K562 (cell line): Measurements from ENCODE around the gene MTHFSD. TPM values are rescaled to one million over a fixed set of nuclear protein-coding genes. Genes with fewer than 3 reads are reported as not detected.
"Not testable (repeated sequence)": the region's sequence is repeated elsewhere in the genome, so short reads cannot be mapped to it uniquely, and the experiment has no call there.

Experiments
- ATAC-seq: fragments of 200-7000 bp; cut with Tn5 transposase; 3 replicates; pipeline ENCODE4 v1.9.1; 2020; ENCODE audit warnings: moderate library complexity
- BruUV-seq: library from RNA; stranded (reverse); fragments of 400-500 nt; replicated peaks from 2 replicates; lab custom pipeline; 2021; lab: Mats Ljungman, UMichigan
- CTCF ChIA-PET: fragments of 300-600 bp; formaldehyde crosslinking; extraction: SDS; loops from one replicate; lab custom pipeline; 2021; ENCODE audit warnings: low intra/inter-chr PET ratio; lab: Yijun Ruan, JAX
- POLR2A ChIA-PET: fragments of 300-600, 350-650 bp; sonication (Branson Sonifier 250); formaldehyde crosslinking; extraction: SDS; loops from one replicate; lab custom pipeline; 2021; ENCODE audit warnings: antibody characterized with exemption, inconsistent platforms; lab: Yijun Ruan, JAX
- DNase-seq, 4 experiments: peaks; one replicate each; pipeline versions ENCODE4 v3.0.0 to v3.0.0-alpha.2; 2011 to 2018; ENCODE audit warnings: low spot score in 3 of 4, mixed read lengths in 3 of 4; ENCODE audit errors: extremely low read depth in 1 of 4
- FAIRE-seq: peaks from 2 replicates; lab custom pipeline; 2011; peaks lifted over from hg19 to GRCh38; lab: Jason Lieb, UNC
- H2AFZ ChIP-seq: 2 replicates; pipeline ENCODE4 v1.6.0; 2011; ENCODE audit warnings: low read depth, low read length, control low read depth, inconsistent platforms
- H3K27ac ChIP-seq: fragments of 200-600 bp; 3 replicates; pipeline ENCODE4 v1.8.0; 2011; ENCODE audit warnings: low read depth, mild to moderate bottlenecking, control low read depth, inconsistent platforms, low read length, moderate library complexity, mixed read lengths; ENCODE audit errors: extremely low read depth
- H3K27me3 ChIP-seq, 2 experiments: fragments of 300-600 bp in 1 of 2; 2 replicates in 1 of 2; 3 replicates in 1 of 2; pipeline versions ENCODE4 v1.6.0 to v1.8.0; 2011; ENCODE audit warnings: inconsistent platforms in 2 of 2, low read length in 2 of 2, mild to moderate bottlenecking in 1 of 2, mixed read lengths in 1 of 2, moderate library complexity in 1 of 2; ENCODE audit not compliant: control insufficient read depth in 2 of 2, insufficient read depth in 2 of 2
- H3K36me3 ChIP-seq: fragments of 300-600 bp; 3 replicates; pipeline ENCODE4 v1.8.0; 2011; ENCODE audit warnings: mild to moderate bottlenecking, low read length, inconsistent platforms; ENCODE audit not compliant: control insufficient read depth, insufficient read depth
- H3K4me1 ChIP-seq, 2 experiments: fragments of 200-600 bp in 1 of 2; replicated peaks in 1 of 2; 2 replicates in 1 of 2; 3 replicates in 1 of 2; pipeline versions ENCODE4 v1.5.1 to v1.8.0; 2011; ENCODE audit warnings: inconsistent platforms in 2 of 2, low read length in 2 of 2, mild to moderate bottlenecking in 1 of 2, mixed read lengths in 1 of 2, moderate library complexity in 1 of 2; ENCODE audit not compliant: control insufficient read depth in 2 of 2, insufficient read depth in 2 of 2
- H3K4me2 ChIP-seq: 2 replicates; pipeline ENCODE4 v1.6.1; 2011; ENCODE audit warnings: low read length, control low read depth, inconsistent platforms, mixed read lengths; ENCODE audit not compliant: insufficient read depth
- H3K4me3 ChIP-seq: fragments of 200-600 bp; sonication (generic), shearing (Covaris generic); 2 replicates; pipeline ENCODE4 v1.5.1; 2016; ENCODE audit warnings: control low read depth, inconsistent platforms
- H3K79me2 ChIP-seq: fragments of 200-600 bp; 3 replicates; pipeline ENCODE4 v1.8.0; 2011; ENCODE audit warnings: low read length, inconsistent platforms; ENCODE audit not compliant: control insufficient read depth, insufficient read depth
- H3K9ac ChIP-seq, 2 experiments: 2 replicates each; pipeline versions ENCODE4 v1.6.0 to v1.6.1; 2011; ENCODE audit warnings: low read depth in 2 of 2, low read length in 2 of 2, control low read depth in 1 of 2, inconsistent platforms in 1 of 2, mild to moderate bottlenecking in 1 of 2, mixed read lengths in 1 of 2; ENCODE audit not compliant: insufficient read depth in 1 of 2
- H3K9me1 ChIP-seq: one replicate; pipeline ENCODE4 v1.6.0; 2011; ENCODE audit warnings: inconsistent platforms, mild to moderate bottlenecking, low read length, moderate library complexity; ENCODE audit not compliant: control insufficient read depth, insufficient read depth
- H3K9me3 ChIP-seq: replicated peaks from 2 replicates; pipeline ENCODE4 v1.5.1; 2011; ENCODE audit warnings: low read depth, low read length, inconsistent platforms; ENCODE audit not compliant: control insufficient read depth, insufficient read depth
- H4K20me1 ChIP-seq: replicated peaks from 2 replicates; pipeline ENCODE4 v1.6.1; 2011; ENCODE audit warnings: low read length, inconsistent platforms, mixed read lengths; ENCODE audit not compliant: control insufficient read depth, insufficient read depth
- MYNN ChIP-seq, 2 experiments: sonication (generic); formaldehyde crosslinking in 1 of 2; IDR thresholded peaks; 2 replicates each; pipeline versions ENCODE4 v1.5.0 to v1.6.1; 2016 to 2020; ENCODE audit warnings: antibody characterized with exemption in 1 of 2, missing genetic modification reagents in 1 of 2
- PHB ChIP-seq: fragments of 250-450 bp; sonication (Bioruptor Pico); IDR thresholded peaks from 2 replicates; pipeline ENCODE4 v1.5.0; 2021
- UBTF ChIP-seq, 2 experiments: IDR thresholded peaks; 2 replicates each; pipeline ENCODE4 v1.6.1; 2012; ENCODE audit warnings: improper control_type of control experiment in 2 of 2, low read depth in 2 of 2, low read length in 2 of 2, borderline replicate concordance in 1 of 2
- WGBS: fragments of 100-300 bp; shearing (Covaris generic); methylation state at CpG from one replicate; pipeline ENCODE4 v1.1.6; 2016; ENCODE audit warnings: low coverage, mixed read lengths; ENCODE audit not compliant: insufficient coverage; ENCODE audit errors: missing lambda C conversion rate; 5-methylcytosine and 5-hydroxymethylcytosine counted together
- in situ Hi-C: fragments of 300-500 bp; cut with MboI; formaldehyde crosslinking; loops from 4 replicates; pipeline ENCODE4 v1.15.0; 2018; ENCODE audit warnings: inconsistent platforms, mixed read lengths
- intact Hi-C: fragments of 100-400 bp; cut with micrococcal nuclease; formaldehyde crosslinking; loops from 2 replicates; pipeline ENCODE4 v1.14.2; 2022
- polyA plus RNA-seq, 8 experiments: library from polyadenylated mRNA; depleted of rRNA in 4 of 8; stranded (reverse) in 5 of 8; unstranded in 3 of 8; fragments of >200 nt; fragmentation: Nextera tagmentation in 2 of 8; fragmentation: Illumina TruSeq in 1 of 8; extraction: Ambion mirVana in 2 of 8; extraction: Trizol in 1 of 8; gene quantifications; 2 replicates each; pipeline versions ENCODE4 v1.2.1 to v1.2.3, GENCODE V29; 2011 to 2014; ENCODE audit warnings: inconsistent platforms in 1 of 8, missing spikeins in 1 of 8
- total RNA-seq, 7 experiments: library from RNA; depleted of rRNA in 6 of 7; stranded (reverse); fragments of >200 nt in 6 of 7; fragmentation: Illumina TruSeq in 2 of 7; extraction: Trizol in 2 of 7; gene quantifications; 2 replicates each; pipeline versions ENCODE4 v1.2.1 to v1.2.3, GENCODE V29; 2011 to 2021; ENCODE audit warnings: low replicate concordance in 1 of 7

Gene MTHFSD
- total and polyA plus RNA-seq, 9 of the 15 experiments (the other 6 are each of a cell fraction or from before 2014, with no cell fraction given): 3.2 to 20.2 (median 12.0) TPM

GRCh38 chr16:86590501-86591144 lies 35.6 kb upstream of the MTHFSD start (continued):
- TF ChIP-seq MYNN (IDR thresholded peaks at IDR 0.05) (no peak), MYNN (CRISPR knock-in tag; IDR thresholded peaks at IDR 0.05) (no peak), PHB (CRISPR knock-in tag) (no peak), UBTF (IDR thresholded peaks at IDR 0.05; ENCODE audit: borderline replicate concordance in 1 of 2, low read depth in 2 of 2, low read length in 2 of 2) (no peak)

GRCh38 chr16:86587955-86588354 lies 32.9 kb upstream of the MTHFSD start:
- H3K27ac ChIP-seq, H3K9ac ChIP-seq, DNase-seq, H3K9me3 ChIP-seq, H3K4me2 ChIP-seq, ATAC-seq, FAIRE-seq, H3K36me3 ChIP-seq, H3K4me1 ChIP-seq, H2AFZ ChIP-seq, POLR2A ChIA-PET, H4K20me1 ChIP-seq, H3K79me2 ChIP-seq, H3K4me3 ChIP-seq, H3K9me1 ChIP-seq, BruUV-seq, CTCF ChIA-PET, in situ Hi-C loops, intact Hi-C loops: not testable (repeated sequence)
- peaks cover 2 to 19% of the 10 kb centered on the region in 2 experiments; a peak in 3 of 5 replicates for H3K27me3 ChIP-seq
- WGBS: 0% methylated on average over 3 of the region's 3 CpGs
